Common myeloid progenitor, CD34-positive (primary cell): Measurements from ENCODE around the gene EHD4.

Source experiments
- CTCF ChIA-PET: fragments of 350-600 bp; sonication (Branson Sonifier 250); formaldehyde crosslinking; loops from one replicate; lab custom pipeline; 2021; ENCODE audit warnings: antibody characterized with exemption; lab: Charles Lee
- POLR2A ChIA-PET: fragments of 350-600 bp; sonication (Branson Sonifier 250); formaldehyde crosslinking; loops from one replicate; lab custom pipeline; 2021; ENCODE audit warnings: antibody characterized with exemption; lab: Charles Lee
- DNase-seq, 3 donors: peaks; one replicate each; pipeline versions ENCODE4 v3.0.0 to v3.0.0-alpha.2; 2013
- H3K27ac ChIP-seq, 2 experiments: 1 replicate in 1 of 2; 2 replicates in 1 of 2; pipeline ENCODE4 v1.7.0; 2013; ENCODE audit warnings: inconsistent platforms in 2 of 2, low read length in 2 of 2, mild to moderate bottlenecking in 2 of 2, low read depth in 1 of 2, moderate library complexity in 1 of 2; ENCODE audit not compliant: severe bottlenecking in 2 of 2, insufficient read depth in 1 of 2, poor library complexity in 1 of 2
- H3K27me3 ChIP-seq, 5 experiments: replicated peaks in 2 of 5; 1 replicate in 3 of 5; 2 replicates in 2 of 5; pipeline versions ENCODE4 v1.6.1 to v1.7.0; 2013; ENCODE audit warnings: low read length in 4 of 5, mild to moderate bottlenecking in 2 of 5, moderate library complexity in 2 of 5, inconsistent platforms in 1 of 5; ENCODE audit not compliant: insufficient read depth in 5 of 5, control insufficient read depth in 4 of 5
- H3K36me3 ChIP-seq, 4 experiments: 1 replicate in 2 of 4; 2 replicates in 2 of 4; pipeline versions ENCODE4 v1.6.1 to v1.7.0; 2013; ENCODE audit warnings: low read length in 3 of 4, control low read depth in 1 of 4, mild to moderate bottlenecking in 1 of 4; ENCODE audit not compliant: control insufficient read depth in 4 of 4, insufficient read depth in 4 of 4
- H3K4me1 ChIP-seq, 4 experiments: 1 replicate in 3 of 4; 2 replicates in 1 of 4; pipeline versions ENCODE4 v1.6.1 to v1.7.1; 2013; ENCODE audit warnings: low read length in 3 of 4, mild to moderate bottlenecking in 3 of 4, control low read depth in 1 of 4, inconsistent platforms in 1 of 4, moderate library complexity in 1 of 4; ENCODE audit not compliant: control insufficient read depth in 4 of 4, insufficient read depth in 4 of 4; ENCODE audit errors: control extremely low read depth in 1 of 4
- H3K4me3 ChIP-seq, 7 experiments: 1 replicate in 4 of 7; 2 replicates in 3 of 7; pipeline versions ENCODE4 v1.5.1 to v1.7.0; 2013; ENCODE audit warnings: mild to moderate bottlenecking in 7 of 7, low read length in 6 of 7, moderate library complexity in 6 of 7, inconsistent platforms in 2 of 7, low read depth in 2 of 7, control low read depth in 1 of 7; ENCODE audit not compliant: insufficient read depth in 4 of 7, control insufficient read depth in 1 of 7; ENCODE audit errors: extremely low read depth in 1 of 7
- H3K9me3 ChIP-seq, 5 experiments: 1 replicate in 4 of 5; 2 replicates in 1 of 5; pipeline versions ENCODE4 v1.6.1 to v1.7.1; 2013; ENCODE audit warnings: low read length in 4 of 5, mild to moderate bottlenecking in 2 of 5, inconsistent platforms in 1 of 5, low read depth in 1 of 5, moderate library complexity in 1 of 5; ENCODE audit not compliant: control insufficient read depth in 4 of 5, insufficient read depth in 2 of 5; ENCODE audit errors: control extremely low read depth in 1 of 5
- WGBS: methylation state at CpG from one replicate; pipeline ENCODE4 v1.1.5; 2013; ENCODE audit not compliant: insufficient coverage; 5-methylcytosine and 5-hydroxymethylcytosine counted together

EHD4 gene

DNA sequence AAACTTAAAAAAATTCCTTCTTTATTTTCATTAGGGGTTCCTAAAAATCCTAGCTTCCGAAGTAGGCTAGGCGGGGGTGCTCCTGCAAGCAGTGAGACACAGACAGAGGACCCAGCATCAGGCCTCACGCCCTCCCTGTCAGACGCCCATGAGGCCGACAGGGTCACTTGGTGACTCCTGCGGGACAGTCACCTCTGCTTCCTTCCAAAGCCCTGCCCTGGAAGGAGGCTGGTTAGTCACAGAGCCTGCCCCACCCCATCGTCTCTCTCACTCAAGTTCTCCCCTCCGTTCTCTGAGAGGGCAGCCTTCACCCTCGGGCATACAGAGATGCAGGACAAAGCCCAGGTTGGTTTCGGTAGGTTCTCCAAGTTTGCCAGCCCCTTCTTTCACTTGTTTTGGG lies 38.6 kb downstream of the EHD4 start:
- ChIA-PET POLR2A (no interaction called here), CTCF (interaction anchor here (1.3 kb wide), 1 partner anchor 13 kb away, joined by 3 read pairs; no protein-coding TSS in a partner anchor)
- H3K4me3 ChIP-seq: no peak overlapping the region
- peaks cover 17 to 39% (median 26%) of the 10 kb centered on the region in 4 experiments for H3K4me1 ChIP-seq
- no peak overlapping the region for H3K27ac ChIP-seq
- no peaks in the 10 kb centered on the region for H3K9me3 ChIP-seq
- no peak for DNase-seq
- no peaks in the 10 kb centered on the region for H3K27me3 ChIP-seq
- 88% methylated on average over 8 of the region's 10 CpGs for WGBS
- H3K36me3 ChIP-seq: no peaks in the 10 kb centered on the region

DNA sequence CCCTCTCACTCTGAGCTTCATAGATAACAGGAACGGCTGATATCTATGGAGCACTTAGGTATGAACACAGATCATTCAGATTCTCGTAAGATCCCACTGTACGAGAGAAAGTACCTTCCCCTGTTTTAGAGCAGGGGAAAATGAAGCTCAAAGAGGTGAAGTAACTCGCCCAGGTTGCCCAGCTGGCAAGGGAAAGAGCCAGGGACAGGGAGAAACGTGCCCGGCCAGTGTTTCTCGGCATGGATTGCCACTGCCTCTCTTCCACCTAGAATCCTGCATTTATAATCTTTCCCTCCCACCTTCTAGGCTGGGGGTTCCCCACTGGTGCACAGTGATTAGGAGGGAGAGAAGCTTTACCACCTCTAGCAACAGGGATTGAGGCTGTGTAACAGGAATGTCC lies 39.0 kb downstream of the EHD4 start:
- no peak for DNase-seq
- 86% methylated on average over 3 of the region's 7 CpGs for WGBS
- ChIA-PET CTCF (interaction anchor here (1.3 kb wide), 1 partner anchor 12 kb away, joined by 3 read pairs; no protein-coding TSS in a partner anchor), POLR2A (no interaction called here)
- H3K27me3 ChIP-seq: no peaks in the 10 kb centered on the region
- no peak overlapping the region for H3K4me3 ChIP-seq
- no peak overlapping the region for H3K27ac ChIP-seq
- H3K9me3 ChIP-seq: no peaks in the 10 kb centered on the region
- peaks cover 17 to 39% (median 26%) of the 10 kb centered on the region in 4 experiments for H3K4me1 ChIP-seq
- H3K36me3 ChIP-seq: no peaks in the 10 kb centered on the region

DNA sequence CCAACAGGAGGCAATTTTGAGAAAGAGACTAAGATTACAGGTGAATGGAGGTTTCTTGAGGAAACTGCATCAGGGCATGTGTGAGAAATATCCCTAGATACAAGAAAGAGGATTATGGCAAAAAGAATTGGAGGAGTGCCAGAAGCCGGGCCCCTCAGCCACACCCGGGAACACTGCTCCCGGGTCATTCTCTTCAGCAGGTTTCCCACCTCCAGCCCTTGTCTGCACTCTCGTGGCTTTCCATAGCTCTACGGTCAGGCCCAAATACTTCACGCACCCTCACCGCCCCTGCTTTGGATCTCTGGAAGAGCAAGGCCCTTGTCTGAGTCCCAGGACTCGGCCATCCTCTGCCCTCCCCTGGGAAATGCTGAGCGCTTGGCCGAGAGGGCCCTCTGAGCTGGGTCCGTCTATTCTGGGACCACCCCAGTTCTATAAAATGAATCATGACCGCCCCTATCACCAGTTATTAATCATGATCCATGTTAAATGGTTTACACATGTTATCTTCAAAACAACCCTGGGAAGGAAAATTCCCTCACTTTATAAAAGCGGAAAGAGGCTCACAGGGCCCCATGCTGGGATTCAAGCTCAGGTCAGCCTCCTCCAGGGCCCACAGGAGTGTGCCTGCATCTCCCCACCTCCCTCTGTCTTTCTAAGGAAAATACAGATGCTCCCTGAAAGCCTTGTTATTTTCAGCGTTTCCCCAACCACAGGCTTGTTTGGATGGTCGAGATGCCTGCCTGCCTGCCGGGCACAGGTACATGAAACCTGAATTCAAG lies 39.7 kb downstream of the EHD4 start:
- Histone ChIP-seq H3K36me3 (no peaks in the 10 kb centered on the region), H3K27ac (no peak overlapping the region), H3K9me3 (no peaks in the 10 kb centered on the region), H3K4me3 (no peak overlapping the region), H3K4me1 (peaks cover 13 to 32% (median 23%) of the 10 kb centered on the region in 4 experiments), H3K27me3 (no peaks in the 10 kb centered on the region)
- ChIA-PET CTCF (interaction anchor here (0.8 to 1.3 kb wide), 2 partner anchors 12 to 56 kb away, joined by 3 read pairs; no protein-coding TSS in a partner anchor), POLR2A (no interaction called here)
- 100% methylated on average over 13 of the region's 16 CpGs for WGBS
- no peak for DNase-seq

DNA sequence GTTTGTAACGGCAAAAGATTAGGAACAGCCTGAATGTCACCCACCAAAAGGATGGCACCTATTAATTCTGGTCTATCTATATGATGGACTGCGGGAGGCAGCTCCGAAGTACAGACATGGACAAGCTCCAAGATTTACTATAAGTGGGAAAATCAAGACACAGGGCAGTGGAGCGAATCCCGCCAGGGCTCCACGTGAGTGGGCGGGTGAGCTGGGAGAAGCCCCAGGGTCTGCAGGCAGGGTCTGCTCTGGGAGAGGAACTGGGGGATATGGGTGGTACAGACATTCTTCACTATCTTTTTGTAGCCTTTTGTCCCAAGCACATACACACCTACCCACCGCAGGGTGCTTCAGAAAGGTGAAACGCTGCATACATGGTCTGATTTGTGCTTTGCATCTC lies 40.3 kb downstream of the EHD4 start:
- no peaks in the 10 kb centered on the region for H3K27me3 ChIP-seq
- H3K36me3 ChIP-seq: no peaks in the 10 kb centered on the region
- POLR2A ChIA-PET: no interaction called here
- H3K27ac ChIP-seq: no peak overlapping the region
- no peak for DNase-seq
- H3K4me1 ChIP-seq: peaks cover 9 to 26% (median 19%) of the 10 kb centered on the region in 4 experiments
- H3K4me3 ChIP-seq: no peak overlapping the region
- CTCF ChIA-PET: interaction anchor here (0.8 to 1.1 kb wide), 2 partner anchors 23 to 56 kb away, joined by 3 to 5 read pairs; no protein-coding TSS in a partner anchor
- 100% methylated on average over 7 of the region's 9 CpGs for WGBS
- no peaks in the 10 kb centered on the region for H3K9me3 ChIP-seq

DNA sequence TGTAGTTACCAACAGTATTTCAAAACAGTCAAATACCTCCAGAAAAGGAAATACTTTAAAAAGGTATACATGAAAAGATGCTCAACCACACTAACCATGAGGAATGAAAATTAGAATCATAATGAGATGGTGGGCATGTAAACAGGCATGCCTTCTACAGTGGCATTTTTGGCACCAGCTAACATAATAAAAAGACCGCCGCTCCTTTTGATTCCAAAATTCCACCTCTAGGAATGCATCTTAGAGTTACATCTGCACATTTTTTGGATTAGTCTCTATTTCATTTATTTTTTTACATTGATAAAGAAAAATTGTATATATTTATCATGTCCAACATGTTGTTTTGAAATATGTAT lies 41.5 kb downstream of the EHD4 start:
- no peaks in the 10 kb centered on the region for H3K9me3 ChIP-seq
- H3K27ac ChIP-seq: no peak overlapping the region
- H3K4me1 ChIP-seq: peaks cover 6 to 32% (median 19%) of the 10 kb centered on the region in 4 experiments
- ChIA-PET CTCF (interaction anchor here (0.7 kb wide), 1 partner anchor 135 kb away, joined by 3 read pairs; no protein-coding TSS in a partner anchor), POLR2A (no interaction called here)
- no peaks in the 10 kb centered on the region for H3K36me3 ChIP-seq
- H3K27me3 ChIP-seq: no peaks in the 10 kb centered on the region
- no peak for DNase-seq
- no peak overlapping the region for H3K4me3 ChIP-seq
- 100% methylated on average over 2 of the region's 2 CpGs for WGBS

DNA sequence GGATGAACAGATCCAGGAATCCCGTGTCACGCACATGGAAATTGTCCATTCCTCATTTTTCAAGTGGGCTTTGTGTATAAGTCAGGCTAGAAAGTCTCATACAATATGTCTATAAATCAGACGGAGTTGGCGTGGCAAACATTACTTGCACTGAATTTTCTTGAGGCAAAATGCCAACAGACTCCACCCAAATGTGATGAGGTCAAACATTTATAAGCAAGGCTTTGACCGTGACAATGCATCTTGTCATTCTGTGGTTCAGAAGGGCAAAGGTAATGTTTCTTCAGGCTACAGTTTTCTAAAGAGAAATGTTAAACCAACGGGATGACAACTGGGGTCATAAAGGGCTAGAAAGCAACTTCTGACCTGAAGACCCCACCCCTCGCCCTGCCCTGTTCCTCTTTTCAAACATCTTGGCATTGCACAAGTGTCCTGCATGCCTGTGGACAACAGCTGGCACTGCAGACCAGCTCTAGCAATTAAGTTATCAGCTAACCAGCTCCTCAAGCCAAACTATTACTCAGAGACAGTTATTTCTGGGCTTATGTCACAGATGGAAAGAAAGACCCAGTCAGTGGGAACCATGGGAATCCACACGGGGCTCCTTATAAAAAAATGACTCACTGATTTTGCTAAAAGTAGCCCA lies 42.0 kb downstream of the EHD4 start:
- H3K4me3 ChIP-seq: no peak overlapping the region
- H3K27me3 ChIP-seq: no peaks in the 10 kb centered on the region
- CTCF ChIA-PET: interaction anchor here (0.7 to 1.3 kb wide), 2 partner anchors 134 to 156 kb away, joined by 3 read pairs; partner anchors contain the start of gene MAPKBP1
- H3K4me1 ChIP-seq: peaks cover 6 to 27% (median 18%) of the 10 kb centered on the region in 4 experiments
- no peaks in the 10 kb centered on the region for H3K9me3 ChIP-seq
- H3K27ac ChIP-seq: no peak overlapping the region
- H3K36me3 ChIP-seq: no peaks in the 10 kb centered on the region
- POLR2A ChIA-PET: no interaction called here
- no peak for DNase-seq
- 95% methylated on average over 7 of the region's 8 CpGs for WGBS
